ENCODE results near the gene AKT3.

AKT3 gene

DNA sequence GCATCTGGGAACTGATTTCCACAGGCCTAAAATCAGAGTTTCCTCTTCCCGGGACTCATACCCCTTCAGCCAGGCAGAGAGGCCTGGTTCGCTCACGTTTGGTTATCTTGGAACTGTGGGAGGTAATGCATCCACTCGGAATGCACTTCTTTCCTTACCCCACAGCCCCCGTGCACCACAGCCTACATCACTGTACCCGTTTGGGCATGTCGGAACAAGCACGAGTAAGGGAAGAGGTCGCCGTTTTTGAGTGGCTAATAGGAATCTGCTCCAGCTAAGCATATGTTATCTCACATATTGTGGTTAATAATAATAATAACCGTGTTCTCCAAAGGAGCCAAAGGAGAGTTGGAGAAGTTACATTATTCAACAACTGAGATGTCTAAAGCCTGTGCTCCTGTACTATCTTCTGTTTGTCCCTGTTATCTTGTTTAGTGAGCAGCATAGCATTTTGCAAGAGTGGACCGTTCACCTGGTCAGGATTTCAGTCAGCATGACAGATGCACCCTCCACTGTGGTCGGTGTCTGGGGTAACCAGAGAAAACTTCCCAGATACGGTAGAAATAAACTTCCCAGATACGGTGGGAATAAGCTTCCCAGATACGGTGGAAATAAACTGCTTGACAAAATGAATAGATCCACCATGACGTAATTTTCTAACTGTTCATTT is 395.6 kb downstream of the AKT3 start:
- DNase-seq, result no peak

DNA sequence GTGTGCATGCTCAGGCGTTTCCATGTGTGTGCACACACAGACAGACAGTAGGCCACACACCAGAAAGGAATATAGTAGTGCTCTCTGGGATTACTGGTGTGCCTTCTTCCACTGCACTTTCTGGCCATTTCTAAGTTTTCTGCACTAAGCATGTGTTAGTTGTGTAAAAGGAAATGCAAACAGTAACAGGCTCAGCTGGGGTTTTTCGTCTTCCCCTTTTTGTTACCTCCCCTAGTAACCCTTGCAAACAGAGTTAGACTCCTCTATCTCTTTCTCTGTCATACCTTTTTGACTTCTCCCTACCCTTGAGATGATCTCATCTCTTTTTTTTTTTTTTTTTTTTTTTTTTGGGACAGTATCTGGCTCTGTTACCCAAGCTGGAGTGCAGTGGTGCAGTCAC is 398.0 kb downstream of the AKT3 start:
- DNase-seq, result no peak

DNA sequence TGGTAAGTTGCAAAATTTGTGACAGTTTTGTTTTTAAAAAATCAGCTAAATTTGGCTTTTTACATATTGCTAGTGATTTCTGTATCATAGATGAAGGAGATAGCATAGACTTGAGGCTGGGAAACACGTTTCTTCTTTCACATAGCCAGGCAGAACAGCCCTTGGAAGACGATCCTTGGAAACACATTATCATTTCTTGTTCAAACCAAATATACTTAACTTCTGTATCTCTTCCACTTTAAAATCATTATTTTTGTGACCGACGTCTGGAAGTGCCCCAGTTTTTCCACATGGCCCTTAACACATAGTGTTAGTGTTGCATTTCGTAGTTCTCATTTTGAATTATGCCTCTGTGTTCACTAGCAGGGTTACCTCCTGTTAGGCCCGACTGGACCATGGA is 400.7 kb downstream of the AKT3 start:
- no peak for DNase-seq

DNA sequence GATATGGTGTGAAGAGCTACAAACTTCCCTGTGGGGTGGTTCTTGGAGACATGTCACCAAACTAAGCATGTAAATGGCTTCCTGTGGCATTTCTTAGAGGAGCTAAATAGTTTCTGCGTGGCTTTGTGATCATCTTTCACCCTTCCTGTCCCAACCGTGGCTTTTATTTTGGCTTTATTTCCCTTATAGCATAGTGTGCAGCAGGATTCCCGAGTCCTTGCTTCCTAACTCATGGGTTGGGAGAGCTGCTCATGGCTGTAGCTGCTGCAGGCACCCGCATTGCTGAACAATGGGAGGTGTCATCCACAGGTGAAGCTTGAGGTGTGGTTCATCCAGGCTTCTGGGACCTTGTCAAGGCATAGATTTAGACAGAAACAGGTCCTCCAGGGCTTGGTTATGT is 402.2 kb downstream of the AKT3 start:
- no peak for DNase-seq

DNA sequence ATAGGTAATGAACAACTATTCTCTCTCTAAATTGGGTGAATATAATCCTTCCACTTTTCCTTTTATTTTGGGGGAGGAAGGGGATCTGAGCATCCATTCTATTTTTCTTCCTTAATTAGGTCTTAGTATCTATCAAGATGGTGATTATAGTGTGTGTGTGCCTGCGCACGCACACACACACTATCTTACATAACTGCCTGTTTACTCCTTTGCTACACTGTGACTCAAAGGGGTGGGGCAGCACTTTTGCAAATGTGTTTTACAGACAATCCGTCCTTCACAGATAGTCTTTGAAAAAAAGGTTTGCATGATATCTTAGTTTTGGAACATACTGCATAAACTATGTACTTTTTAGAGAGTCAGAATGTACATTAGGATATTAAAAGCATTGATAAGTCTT is 402.7 kb downstream of the AKT3 start:
- DNase-seq, result no peak

DNA sequence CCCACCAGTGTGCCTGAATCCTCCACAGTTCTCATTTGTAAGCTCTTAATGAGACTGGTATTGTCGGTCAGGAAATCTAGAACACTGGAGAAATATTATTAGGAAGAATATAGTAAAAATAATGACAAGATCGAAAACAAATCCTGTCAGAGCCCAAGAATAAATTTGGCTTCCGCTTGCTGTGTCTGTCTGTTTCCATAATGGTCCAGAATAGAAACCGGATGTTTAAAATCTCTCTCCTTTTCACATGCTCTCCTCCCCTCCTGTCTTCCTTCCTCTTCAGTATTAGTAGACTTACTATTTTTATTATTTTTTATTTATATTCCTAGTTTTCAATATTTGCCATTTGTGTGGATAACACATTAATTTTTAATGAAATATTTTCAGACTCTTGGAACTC is 406.5 kb downstream of the AKT3 start:
- no peak for DNase-seq

DNA sequence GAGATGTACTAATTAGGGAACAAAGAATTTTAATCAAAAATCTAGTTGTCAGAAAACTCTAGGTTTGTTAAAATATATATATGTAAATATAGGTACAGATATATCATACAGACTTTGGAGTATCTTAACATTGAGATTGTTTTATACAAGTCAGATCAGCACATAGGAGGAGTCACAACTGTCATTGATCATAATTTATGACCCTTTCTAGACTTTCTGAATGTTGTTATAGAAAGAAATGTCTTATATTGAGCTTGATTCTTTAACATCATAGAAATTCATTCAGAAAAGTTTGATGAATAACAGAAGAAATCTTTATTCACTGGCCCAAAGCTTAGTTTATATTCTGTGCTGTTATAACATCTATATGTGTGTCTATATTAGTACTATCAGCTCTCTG is 408.4 kb downstream of the AKT3 start:
- DNase-seq, result no peak

DNA sequence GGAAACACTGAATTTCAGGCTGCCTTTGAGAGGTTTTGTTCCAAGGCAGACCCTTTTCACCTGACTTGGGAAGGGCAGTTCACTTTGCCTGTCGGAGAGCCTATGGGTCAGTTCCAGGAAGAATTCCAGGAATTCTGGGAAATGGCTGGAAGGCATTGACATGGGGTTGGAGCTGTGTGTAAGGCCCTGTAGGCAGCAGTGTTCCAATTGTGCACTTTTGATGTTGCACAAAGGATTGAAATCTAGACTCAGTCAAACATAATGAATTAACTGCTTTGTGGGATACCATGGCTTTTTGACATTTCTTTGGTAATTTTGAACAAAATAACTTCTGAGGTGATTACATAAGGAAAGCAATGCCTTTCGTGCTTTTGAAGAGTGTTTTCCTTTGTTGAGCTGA is 409.6 kb downstream of the AKT3 start:
- no peak for DNase-seq

DNA sequence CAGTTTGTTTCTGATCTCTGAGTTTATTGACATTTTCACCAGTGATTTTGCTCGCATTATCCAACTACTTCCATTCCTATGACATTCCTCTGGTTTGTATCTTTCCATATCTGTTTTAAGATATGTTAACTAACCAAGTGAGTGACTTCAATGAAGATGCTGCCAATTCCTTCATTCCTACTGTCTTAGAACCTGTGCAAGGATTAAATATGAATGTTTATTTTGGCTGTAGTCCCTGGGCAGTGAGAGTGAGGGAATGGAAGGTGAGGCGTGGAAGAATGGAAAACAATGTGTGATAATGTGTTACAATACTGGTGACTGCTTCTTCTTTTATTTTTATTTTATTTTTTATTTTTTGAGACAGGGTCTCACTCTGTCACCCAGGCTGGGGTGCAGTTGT is 411.2 kb downstream of the AKT3 start:
- no peak for DNase-seq

Data from activated T-cell treated with anti-CD3 and anti-CD28 coated beads, Interleukin-2, amount 50 U/mL, for 1 hour (primary cell).